Mesendoderm (in vitro differentiated cells): ENCODE results near the gene STX8.

Source experiments
- DNase-seq: peaks from one replicate; pipeline ENCODE4 v3.0.0; 2013
- H2AK5ac ChIP-seq: 2 replicates; pipeline ENCODE4 v1.6.1; 2013; ENCODE audit warnings: low read length, inconsistent platforms
- H2BK120ac ChIP-seq: 2 replicates; pipeline ENCODE4 v1.6.1; 2013; ENCODE audit warnings: low read depth, mild to moderate bottlenecking, low read length, moderate library complexity, mixed read lengths
- H2BK15ac ChIP-seq: replicated peaks from 2 replicates; pipeline ENCODE4 v1.6.1; 2013; ENCODE audit warnings: low read depth, mild to moderate bottlenecking, moderate library complexity
- H2BK5ac ChIP-seq: 2 replicates; pipeline ENCODE4 v1.6.1; 2013; ENCODE audit warnings: low read length, inconsistent platforms
- H3K18ac ChIP-seq: 2 replicates; pipeline ENCODE4 v1.6.1; 2013; ENCODE audit warnings: mild to moderate bottlenecking, low read length, mixed read lengths
- H3K23ac ChIP-seq: one replicate; pipeline ENCODE4 v1.6.1; 2013; ENCODE audit warnings: low read length
- H3K27ac ChIP-seq: 2 replicates; pipeline ENCODE4 v1.5.1; 2013; ENCODE audit warnings: low read depth, mild to moderate bottlenecking, inconsistent platforms, low read length, moderate library complexity
- H3K27me3 ChIP-seq: 2 replicates; pipeline ENCODE4 v1.6.1; 2013; ENCODE audit warnings: low read length, control low read depth, mild to moderate bottlenecking, inconsistent platforms; ENCODE audit not compliant: insufficient read depth, poor library complexity
- H3K36me3 ChIP-seq: 2 replicates; pipeline ENCODE4 v1.6.1; 2013; ENCODE audit warnings: low read length, inconsistent platforms; ENCODE audit not compliant: control insufficient read depth, insufficient read depth
- H3K4ac ChIP-seq: one replicate; pipeline ENCODE4 v1.6.1; 2013; ENCODE audit warnings: low read depth, mild to moderate bottlenecking, low read length, moderate library complexity
- H3K4me1 ChIP-seq: 2 replicates; pipeline ENCODE4 v1.6.1; 2013; ENCODE audit warnings: low read depth, low read length, inconsistent platforms; ENCODE audit not compliant: control insufficient read depth
- H3K4me2 ChIP-seq: 2 replicates; pipeline ENCODE4 v1.6.1; 2013; ENCODE audit warnings: low read length
- H3K4me3 ChIP-seq: 2 replicates; pipeline ENCODE4 v1.5.1; 2013; ENCODE audit warnings: mild to moderate bottlenecking, low read length
- H3K56ac ChIP-seq: one replicate; pipeline ENCODE4 v1.6.1; 2013; ENCODE audit warnings: low read length
- H3K79me1 ChIP-seq: 2 replicates; pipeline ENCODE4 v1.6.1; 2013; ENCODE audit warnings: low read length, inconsistent platforms
- H3K79me2 ChIP-seq: 2 replicates; pipeline ENCODE4 v1.6.1; 2013; ENCODE audit warnings: mild to moderate bottlenecking, low read length; ENCODE audit not compliant: control insufficient read depth, insufficient read depth
- H3K9ac ChIP-seq: 2 replicates; pipeline ENCODE4 v1.6.1; 2013; ENCODE audit warnings: low read length, inconsistent platforms
- H4K5ac ChIP-seq: one replicate; pipeline ENCODE4 v1.6.1; 2013; ENCODE audit warnings: low read length
- H4K8ac ChIP-seq: one replicate; pipeline ENCODE4 v1.6.1; 2013; ENCODE audit warnings: low read depth, mild to moderate bottlenecking, control low read depth, low read length, moderate library complexity
- WGBS: extraction: QIAGEN DNeasy Blood & Tissue Kit; methylation state at CpG from one replicate; pipeline ENCODE4 v1.1.7; 2013; ENCODE audit warnings: low lambda C conversion rate, missing lambda C conversion rate; ENCODE audit not compliant: insufficient coverage; ENCODE audit errors: extremely low coverage; 5-methylcytosine and 5-hydroxymethylcytosine counted together

The STX8 gene

GRCh38 chr17:9284884-9285283 is 290.7 kb downstream of the STX8 start:
- H3K4ac ChIP-seq = no peak overlapping the region
- H3K27ac ChIP-seq = no peak overlapping the region
- H3K18ac ChIP-seq = no peak overlapping the region
- no peak overlapping the region for H3K4me3 ChIP-seq
- no peak overlapping the region for H2BK120ac ChIP-seq
- H2BK5ac ChIP-seq = no peak overlapping the region
- H3K9ac ChIP-seq = no peak overlapping the region
- no peak overlapping the region for H2AK5ac ChIP-seq
- H3K79me1 ChIP-seq = no peaks in the 10 kb centered on the region
- H4K8ac ChIP-seq = no peak overlapping the region
- no peaks in the 10 kb centered on the region for H3K79me2 ChIP-seq
- no peaks in the 10 kb centered on the region for H3K4me1 ChIP-seq
- H3K23ac ChIP-seq = no peak overlapping the region
- no CpG with 5 or more reads among the region's 4 CpGs for WGBS
- no peak overlapping the region for H3K56ac ChIP-seq
- H4K5ac ChIP-seq = no peak overlapping the region
- H2BK15ac ChIP-seq = no peak overlapping the region
- no peaks in the 10 kb centered on the region for H3K36me3 ChIP-seq
- DNase-seq = no peak
- no peaks in the 10 kb centered on the region for H3K27me3 ChIP-seq
- no peak overlapping the region for H3K4me2 ChIP-seq

GRCh38 chr17:9283909-9284308 is 291.7 kb downstream of the STX8 start:
- H3K27ac ChIP-seq = no peak overlapping the region
- no peak overlapping the region for H2BK5ac ChIP-seq
- H2BK120ac ChIP-seq = no peak overlapping the region
- H3K4ac ChIP-seq = no peak overlapping the region
- no peaks in the 10 kb centered on the region for H3K27me3 ChIP-seq
- H3K4me1 ChIP-seq = no peaks in the 10 kb centered on the region
- no peak overlapping the region for H4K5ac ChIP-seq
- no peaks in the 10 kb centered on the region for H3K79me1 ChIP-seq
- WGBS = no CpG with 5 or more reads among the region's 2 CpGs
- no peak overlapping the region for H3K18ac ChIP-seq
- H3K23ac ChIP-seq = no peak overlapping the region
- H3K4me2 ChIP-seq = no peak overlapping the region
- no peak overlapping the region for H2BK15ac ChIP-seq
- no peak overlapping the region for H4K8ac ChIP-seq
- no peaks in the 10 kb centered on the region for H3K79me2 ChIP-seq
- no peaks in the 10 kb centered on the region for H3K36me3 ChIP-seq
- DNase-seq = no peak
- H3K4me3 ChIP-seq = no peak overlapping the region
- no peak overlapping the region for H2AK5ac ChIP-seq
- H3K9ac ChIP-seq = no peak overlapping the region
- H3K56ac ChIP-seq = no peak overlapping the region

GRCh38 chr17:9279893-9280292 is 295.7 kb downstream of the STX8 start:
- Histone ChIP-seq H3K79me1 (no peaks in the 10 kb centered on the region), H3K56ac (no peak overlapping the region), H3K4me1 (no peaks in the 10 kb centered on the region), H2BK5ac (no peak overlapping the region), H3K23ac (no peak overlapping the region), H4K5ac (no peak overlapping the region), H3K4me2 (no peak overlapping the region), H2AK5ac (no peak overlapping the region), H2BK15ac (no peak overlapping the region), H3K36me3 (no peaks in the 10 kb centered on the region), H4K8ac (no peak overlapping the region), H3K18ac (no peak overlapping the region), H2BK120ac (no peak overlapping the region), H3K27ac (no peak overlapping the region), H3K79me2 (no peaks in the 10 kb centered on the region), H3K27me3 (no peaks in the 10 kb centered on the region), H3K4ac (no peak overlapping the region), H3K9ac (no peak overlapping the region), H3K4me3 (no peak overlapping the region)
- no peak for DNase-seq
- WGBS = no CpG with 5 or more reads among the region's 8 CpGs

- no CpG with 5 or more reads among the region's 9 CpGs for whole genome bisulfite sequencing
- H2BK5ac ChIP-seq = no peak overlapping the region
- H3K79me1 ChIP-seq = no peaks in the 10 kb centered on the region
- no peak overlapping the region for H3K23ac ChIP-seq
- H4K5ac ChIP-seq = no peak overlapping the region
- H3K4me3 ChIP-seq = no peak overlapping the region
- no peak for DNase-seq
- H4K8ac ChIP-seq = no peak overlapping the region
- H2AK5ac ChIP-seq = no peak overlapping the region
- no peaks in the 10 kb centered on the region for H3K27me3 ChIP-seq
- H3K36me3 ChIP-seq = no peaks in the 10 kb centered on the region
- H3K4me2 ChIP-seq = no peak overlapping the region
- H3K27ac ChIP-seq = no peak overlapping the region
- no peaks in the 10 kb centered on the region for H3K4me1 ChIP-seq
- no peak overlapping the region for H3K56ac ChIP-seq
- H2BK120ac ChIP-seq = no peak overlapping the region
- H3K79me2 ChIP-seq = no peaks in the 10 kb centered on the region
- H3K4ac ChIP-seq = no peak overlapping the region
- no peak overlapping the region for H3K18ac ChIP-seq
- H2BK15ac ChIP-seq = no peak overlapping the region
- no peak overlapping the region for H3K9ac ChIP-seq
Observed at GRCh38 chr17:9274973-9275372, 300.6 kb downstream of the STX8 start.

- Histone ChIP-seq H3K27me3 (no peaks in the 10 kb centered on the region), H3K23ac (no peak overlapping the region), H2BK15ac (no peak overlapping the region), H3K56ac (no peak overlapping the region), H4K5ac (no peak overlapping the region), H2BK5ac (no peak overlapping the region), H3K4me2 (no peak overlapping the region), H3K27ac (no peak overlapping the region), H3K4me3 (no peak overlapping the region), H3K9ac (no peak overlapping the region), H3K4ac (no peak overlapping the region), H2AK5ac (no peak overlapping the region), H4K8ac (no peak overlapping the region), H3K4me1 (no peaks in the 10 kb centered on the region), H3K79me1 (no peaks in the 10 kb centered on the region), H3K36me3 (no peaks in the 10 kb centered on the region), H2BK120ac (no peak overlapping the region), H3K79me2 (no peaks in the 10 kb centered on the region), H3K18ac (no peak overlapping the region)
- no CpG with 5 or more reads among the region's 21 CpGs for WGBS
- no peak for DNase-seq
Observed at GRCh38 chr17:9273428-9274391, 301.9 kb downstream of the STX8 start.
